K562 (cell line): ENCODE data around the gene ZW10. TPM values are rescaled to one million over a fixed set of nuclear protein-coding genes. Genes with fewer than 3 reads are reported as not detected.

Experiments
- KAT7 ChIP-seq: sonication (generic); formaldehyde crosslinking; IDR thresholded peaks from 2 replicates; pipeline ENCODE4 v1.8.0; 2022; ENCODE audit warnings: missing genetic modification reagents, mild to moderate bottlenecking, borderline replicate concordance
- KAT8 ChIP-seq: fragments of 450-650 bp; IDR thresholded peaks from 2 replicates; pipeline ENCODE4 v1.6.1; 2016; ENCODE audit warnings: low read depth, mild to moderate bottlenecking
- KLF6 ChIP-seq: fragments of 250-450 bp; sonication (Bioruptor Pico); IDR thresholded peaks from 2 replicates; pipeline ENCODE4 v1.4.0; 2020; ENCODE audit warnings: mild to moderate bottlenecking, moderate library complexity, borderline replicate concordance
- MAFG ChIP-seq: fragments of 450-650 bp; conservative IDR thresholded peaks from 2 replicates; pipeline ENCODE4 v1.6.1; 2016; ENCODE audit warnings: missing genetic modification characterization, missing compliant biosample characterization
- NR1H2 ChIP-seq: sonication (generic); formaldehyde crosslinking; IDR thresholded peaks from 2 replicates; pipeline ENCODE4 v1.4.0; 2020; ENCODE audit warnings: mild to moderate bottlenecking, missing genetic modification reagents
- PHF8 ChIP-seq: fragments of 200-600 bp; sonication (generic); IDR thresholded peaks from 2 replicates; pipeline ENCODE4 v1.6.1; 2012; ENCODE audit warnings: mixed run types, mild to moderate bottlenecking, inconsistent platforms, low read length, moderate library complexity, borderline replicate concordance
- POLR2H ChIP-seq: IDR thresholded peaks from 2 replicates; pipeline ENCODE4 v1.6.1; 2016; ENCODE audit warnings: missing genetic modification characterization, low read depth, mild to moderate bottlenecking, control low read depth, missing compliant biosample characterization, moderate library complexity
- RBM17 ChIP-seq: fragments of 200-400 bp; formaldehyde crosslinking; IDR thresholded peaks from 2 replicates; pipeline ENCODE4 v1.6.1; 2017; ENCODE audit warnings: low read depth, mild to moderate bottlenecking, low read length, borderline replicate concordance
- SP2 ChIP-seq: IDR thresholded peaks from 2 replicates; pipeline ENCODE4 v1.6.1; 2011; ENCODE audit warnings: mild to moderate bottlenecking, low read depth, low read length, moderate library complexity; ENCODE audit not compliant: poor library complexity, severe bottlenecking; ENCODE audit errors: extremely low read depth
- TGIF2 ChIP-seq: sonication (generic); formaldehyde crosslinking; IDR thresholded peaks from 2 replicates; pipeline ENCODE4 v1.8.1; 2022; ENCODE audit warnings: mild to moderate bottlenecking, missing genetic modification reagents, moderate library complexity
- XRCC3 ChIP-seq: fragments of 450-650 bp; IDR thresholded peaks from 2 replicates; pipeline ENCODE4 v1.6.1; 2017; ENCODE audit warnings: mild to moderate bottlenecking, moderate library complexity
- ZBTB12 ChIP-seq: fragments of 250-450 bp; sonication (Bioruptor Pico); IDR thresholded peaks from 2 replicates; pipeline ENCODE4 v1.4.0; 2020
- ZNF253 ChIP-seq: fragments of 250-450 bp; sonication (Bioruptor Pico); conservative IDR thresholded peaks from 2 replicates; pipeline ENCODE4 v1.6.1; 2021; ENCODE audit warnings: mild to moderate bottlenecking
- polyA plus RNA-seq, 8 experiments: library from polyadenylated mRNA; depleted of rRNA in 4 of 8; stranded (reverse) in 5 of 8; unstranded in 3 of 8; fragments of >200 nt; fragmentation: Nextera tagmentation in 2 of 8; fragmentation: Illumina TruSeq in 1 of 8; extraction: Ambion mirVana in 2 of 8; extraction: Trizol in 1 of 8; gene quantifications; 2 replicates each; pipeline versions ENCODE4 v1.2.1 to v1.2.3, GENCODE V29; 2011 to 2014; ENCODE audit warnings: inconsistent platforms in 1 of 8, missing spikeins in 1 of 8
- total RNA-seq, 7 experiments: library from RNA; depleted of rRNA in 6 of 7; stranded (reverse); fragments of >200 nt in 6 of 7; fragmentation: Illumina TruSeq in 2 of 7; extraction: Trizol in 2 of 7; gene quantifications; 2 replicates each; pipeline versions ENCODE4 v1.2.1 to v1.2.3, GENCODE V29; 2011 to 2021; ENCODE audit warnings: low replicate concordance in 1 of 7
- TF ChIP-seq, protein P1 (sequence below): fragments of 450-650 bp; formaldehyde crosslinking; IDR thresholded peaks from 2 replicates; pipeline ENCODE4 v1.4.0; 2022; ENCODE audit warnings: missing genetic modification characterization
- TF ChIP-seq, protein P2 (sequence below): fragments of 250-450 bp; sonication (Bioruptor Pico); IDR thresholded peaks from 2 replicates; pipeline ENCODE4 v1.5.0; 2020; ENCODE audit warnings: mild to moderate bottlenecking, borderline replicate concordance
- TF ChIP-seq, protein P3 (sequence below): fragments of 250-450 bp; sonication (Bioruptor Pico); IDR thresholded peaks from 2 replicates; pipeline ENCODE4 v1.5.0; 2021; ENCODE audit warnings: mild to moderate bottlenecking, borderline replicate concordance
- TF ChIP-seq, protein P4 (sequence below): sonication (generic); formaldehyde crosslinking; IDR thresholded peaks from 2 replicates; pipeline ENCODE4 v1.8.0; 2022; ENCODE audit warnings: mild to moderate bottlenecking, missing genetic modification reagents

The ZW10 gene
- total and polyA plus RNA-seq, 9 of the 15 experiments (the other 6 are each of a cell fraction or from before 2014, with no cell fraction given): 9.4 to 37.7 (median 25.0) TPM

GRCh38 chr11:113690619-113691569 is 82.6 kb downstream of the ZW10 start (continued):
- TF ChIP-seq, protein P1, sequence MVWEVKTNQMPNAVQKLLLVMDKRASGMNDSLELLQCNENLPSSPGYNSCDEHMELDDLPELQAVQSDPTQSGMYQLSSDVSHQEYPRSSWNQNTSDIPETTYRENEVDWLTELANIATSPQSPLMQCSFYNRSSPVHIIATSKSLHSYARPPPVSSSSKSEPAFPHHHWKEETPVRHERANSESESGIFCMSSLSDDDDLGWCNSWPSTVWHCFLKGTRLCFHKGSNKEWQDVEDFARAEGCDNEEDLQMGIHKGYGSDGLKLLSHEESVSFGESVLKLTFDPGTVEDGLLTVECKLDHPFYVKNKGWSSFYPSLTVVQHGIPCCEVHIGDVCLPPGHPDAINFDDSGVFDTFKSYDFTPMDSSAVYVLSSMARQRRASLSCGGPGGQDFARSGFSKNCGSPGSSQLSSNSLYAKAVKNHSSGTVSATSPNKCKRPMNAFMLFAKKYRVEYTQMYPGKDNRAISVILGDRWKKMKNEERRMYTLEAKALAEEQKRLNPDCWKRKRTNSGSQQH: 0 out of 2 replicates have a peak, but pooled peaks have one; percentile 47
- no peak for TF ChIP-seq KAT8
- TF ChIP-seq SP2: no peak
- TF ChIP-seq, protein P2, sequence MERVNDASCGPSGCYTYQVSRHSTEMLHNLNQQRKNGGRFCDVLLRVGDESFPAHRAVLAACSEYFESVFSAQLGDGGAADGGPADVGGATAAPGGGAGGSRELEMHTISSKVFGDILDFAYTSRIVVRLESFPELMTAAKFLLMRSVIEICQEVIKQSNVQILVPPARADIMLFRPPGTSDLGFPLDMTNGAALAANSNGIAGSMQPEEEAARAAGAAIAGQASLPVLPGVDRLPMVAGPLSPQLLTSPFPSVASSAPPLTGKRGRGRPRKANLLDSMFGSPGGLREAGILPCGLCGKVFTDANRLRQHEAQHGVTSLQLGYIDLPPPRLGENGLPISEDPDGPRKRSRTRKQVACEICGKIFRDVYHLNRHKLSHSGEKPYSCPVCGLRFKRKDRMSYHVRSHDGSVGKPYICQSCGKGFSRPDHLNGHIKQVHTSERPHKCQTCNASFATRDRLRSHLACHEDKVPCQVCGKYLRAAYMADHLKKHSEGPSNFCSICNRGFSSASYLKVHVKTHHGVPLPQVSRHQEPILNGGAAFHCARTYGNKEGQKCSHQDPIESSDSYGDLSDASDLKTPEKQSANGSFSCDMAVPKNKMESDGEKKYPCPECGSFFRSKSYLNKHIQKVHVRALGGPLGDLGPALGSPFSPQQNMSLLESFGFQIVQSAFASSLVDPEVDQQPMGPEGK (CRISPR knock-in tag): no peak
- 0 out of 2 replicates have a peak, but pooled peaks have one; percentile 27 for TF ChIP-seq TGIF2 (CRISPR knock-in tag)
- no peak for TF ChIP-seq NR1H2 (CRISPR knock-in tag)
- TF ChIP-seq, protein P3, sequence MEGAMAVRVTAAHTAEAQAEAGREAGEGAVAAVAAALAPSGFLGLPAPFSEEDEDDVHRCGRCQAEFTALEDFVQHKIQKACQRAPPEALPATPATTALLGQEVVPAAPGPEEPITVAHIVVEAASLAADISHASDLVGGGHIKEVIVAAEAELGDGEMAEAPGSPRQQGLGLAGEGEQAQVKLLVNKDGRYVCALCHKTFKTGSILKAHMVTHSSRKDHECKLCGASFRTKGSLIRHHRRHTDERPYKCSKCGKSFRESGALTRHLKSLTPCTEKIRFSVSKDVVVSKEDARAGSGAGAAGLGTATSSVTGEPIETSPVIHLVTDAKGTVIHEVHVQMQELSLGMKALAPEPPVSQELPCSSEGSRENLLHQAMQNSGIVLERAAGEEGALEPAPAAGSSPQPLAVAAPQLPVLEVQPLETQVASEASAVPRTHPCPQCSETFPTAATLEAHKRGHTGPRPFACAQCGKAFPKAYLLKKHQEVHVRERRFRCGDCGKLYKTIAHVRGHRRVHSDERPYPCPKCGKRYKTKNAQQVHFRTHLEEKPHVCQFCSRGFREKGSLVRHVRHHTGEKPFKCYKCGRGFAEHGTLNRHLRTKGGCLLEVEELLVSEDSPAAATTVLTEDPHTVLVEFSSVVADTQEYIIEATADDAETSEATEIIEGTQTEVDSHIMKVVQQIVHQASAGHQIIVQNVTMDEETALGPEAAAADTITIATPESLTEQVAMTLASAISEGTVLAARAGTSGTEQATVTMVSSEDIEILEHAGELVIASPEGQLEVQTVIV: no peak
- TF ChIP-seq KLF6 (CRISPR knock-in tag): no peak
- no peak; the same call in 1 of the 2 replicates for TF ChIP-seq ZBTB12 (CRISPR knock-in tag)
- TF ChIP-seq, protein P4, sequence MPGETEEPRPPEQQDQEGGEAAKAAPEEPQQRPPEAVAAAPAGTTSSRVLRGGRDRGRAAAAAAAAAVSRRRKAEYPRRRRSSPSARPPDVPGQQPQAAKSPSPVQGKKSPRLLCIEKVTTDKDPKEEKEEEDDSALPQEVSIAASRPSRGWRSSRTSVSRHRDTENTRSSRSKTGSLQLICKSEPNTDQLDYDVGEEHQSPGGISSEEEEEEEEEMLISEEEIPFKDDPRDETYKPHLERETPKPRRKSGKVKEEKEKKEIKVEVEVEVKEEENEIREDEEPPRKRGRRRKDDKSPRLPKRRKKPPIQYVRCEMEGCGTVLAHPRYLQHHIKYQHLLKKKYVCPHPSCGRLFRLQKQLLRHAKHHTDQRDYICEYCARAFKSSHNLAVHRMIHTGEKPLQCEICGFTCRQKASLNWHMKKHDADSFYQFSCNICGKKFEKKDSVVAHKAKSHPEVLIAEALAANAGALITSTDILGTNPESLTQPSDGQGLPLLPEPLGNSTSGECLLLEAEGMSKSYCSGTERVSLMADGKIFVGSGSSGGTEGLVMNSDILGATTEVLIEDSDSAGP (CRISPR knock-in tag): no peak
- TF ChIP-seq RBM17: no peak
- peak; percentile 93; the same call in 1 of the 2 replicates for TF ChIP-seq KAT7 (CRISPR knock-in tag)
- no peak for TF ChIP-seq ZNF253 (CRISPR knock-in tag)
- no peak for TF ChIP-seq XRCC3
- peak; percentile 80 for TF ChIP-seq MAFG (tag)
- TF ChIP-seq POLR2H: no peak
- peak; percentile 43; the same call in 1 of the 2 replicates for TF ChIP-seq PHF8
